GM21515 (cell line): Measurements from ENCODE around the gene ATP7A.
A peak's percentile ranks its signal among the peaks of the same experiment; 100 is the strongest.
"Not testable (repeated sequence)": the region's sequence is repeated elsewhere in the genome, so short reads cannot be mapped to it uniquely, and the experiment has no call there.

Experiments
- ATAC-seq: cut with Tn5 transposase; IDR thresholded peaks from one replicate; pipeline ENCODE4 v1.9.1; 2021; ENCODE audit not compliant: unreplicated experiment

ATP7A gene

GRCh38 chrX:78029663-78030062, 119.2 kb downstream of the ATP7A start:
- ATAC-seq: no peak

- ATAC-seq: no peak
Measured at GRCh38 chrX:78035061-78035460, 124.6 kb downstream of the ATP7A start.

- ATAC-seq: no peak
Measured at GRCh38 chrX:78037881-78038280, 127.4 kb downstream of the ATP7A start.

- ATAC-seq: no peak
Measured at GRCh38 chrX:78042601-78043000, 132.1 kb downstream of the ATP7A start.

- ATAC-seq: no peak
Measured at GRCh38 chrX:78046362-78046761, 135.9 kb downstream of the ATP7A start.

- ATAC-seq: no peak
Measured at GRCh38 chrX:78048052-78048451, 137.6 kb downstream of the ATP7A start.

GRCh38 chrX:78063687-78064086, 153.2 kb downstream of the ATP7A start:
- no peak for ATAC-seq

- no peak for ATAC-seq
Measured at GRCh38 chrX:78064152-78064551, 153.7 kb downstream of the ATP7A start.

GRCh38 chrX:78064698-78065601, 154.5 kb downstream of the ATP7A start:
- ATAC-seq: peak; percentile 81

GRCh38 chrX:78066110-78066509, 155.6 kb downstream of the ATP7A start:
- ATAC-seq: no peak

- ATAC-seq: no peak
Measured at GRCh38 chrX:78071331-78071730, 160.8 kb downstream of the ATP7A start.

GRCh38 chrX:78073147-78074077, 162.9 kb downstream of the ATP7A start:
- not testable (repeated sequence) for ATAC-seq

- no peak for ATAC-seq
Measured at GRCh38 chrX:78074088-78074487, 163.6 kb downstream of the ATP7A start.

GRCh38 chrX:78075787-78076389, 165.4 kb downstream of the ATP7A start:
- ATAC-seq: no peak

- ATAC-seq: not testable (repeated sequence)
Measured at GRCh38 chrX:78081413-78081812, 170.9 kb downstream of the ATP7A start.

- peak; percentile 63 for ATAC-seq
Measured at GRCh38 chrX:78092296-78092695, 181.8 kb downstream of the ATP7A start.

- ATAC-seq: no peak
Measured at GRCh38 chrX:78098108-78098507, 187.6 kb downstream of the ATP7A start.
